ENCODE measurements around the gene MYH7.
"Not testable (repeated sequence)": the region's sequence is repeated elsewhere in the genome, so short reads cannot be mapped to it uniquely, and the experiment has no call there.

The MYH7 gene

DNA sequence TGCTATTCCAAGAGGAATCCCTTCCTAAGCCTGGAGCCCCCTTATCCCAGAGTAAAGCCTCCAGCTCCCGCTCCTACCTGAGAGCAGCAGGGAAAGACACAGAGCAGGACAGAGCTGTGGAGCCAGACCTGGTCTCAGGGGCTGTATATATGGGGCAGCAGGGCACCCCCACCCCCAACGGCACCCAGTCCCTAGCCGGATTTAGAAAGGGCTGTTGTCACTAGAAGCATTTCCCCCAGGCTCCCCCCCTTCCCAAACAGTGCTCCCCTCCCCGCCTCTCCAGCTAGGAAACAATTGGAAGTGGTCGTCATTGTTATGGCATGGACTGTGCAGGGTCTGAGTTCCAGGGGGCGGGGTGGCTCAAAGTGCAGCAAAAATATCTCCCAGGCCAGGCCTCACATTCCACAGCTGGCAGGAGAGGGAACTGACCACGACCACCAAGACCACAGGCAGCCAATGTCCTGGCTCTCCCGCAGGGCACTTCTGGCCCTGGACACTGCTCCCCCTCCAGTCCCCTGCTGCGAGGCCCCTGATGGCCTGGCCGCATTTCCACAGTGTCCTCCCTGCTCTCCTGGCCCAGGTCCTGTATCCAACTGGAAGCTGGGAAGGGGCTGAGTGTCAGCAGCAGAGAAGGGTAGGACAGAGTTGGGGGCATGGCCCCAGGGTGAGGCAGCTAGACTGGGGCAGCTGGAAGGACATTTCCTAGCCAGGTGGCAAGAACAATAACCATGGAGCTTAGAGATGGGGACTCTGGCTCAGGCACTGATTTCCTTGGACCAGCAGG is at the start of gene MYH7:
MYH7 (minus strand) TSS at position 118 of the 784 bp plus-strand sequence. CDS start 1,928 bp downstream, outside the sequence.
- DNase-seq (ENCODE audit: low spot score): no peak

DNA sequence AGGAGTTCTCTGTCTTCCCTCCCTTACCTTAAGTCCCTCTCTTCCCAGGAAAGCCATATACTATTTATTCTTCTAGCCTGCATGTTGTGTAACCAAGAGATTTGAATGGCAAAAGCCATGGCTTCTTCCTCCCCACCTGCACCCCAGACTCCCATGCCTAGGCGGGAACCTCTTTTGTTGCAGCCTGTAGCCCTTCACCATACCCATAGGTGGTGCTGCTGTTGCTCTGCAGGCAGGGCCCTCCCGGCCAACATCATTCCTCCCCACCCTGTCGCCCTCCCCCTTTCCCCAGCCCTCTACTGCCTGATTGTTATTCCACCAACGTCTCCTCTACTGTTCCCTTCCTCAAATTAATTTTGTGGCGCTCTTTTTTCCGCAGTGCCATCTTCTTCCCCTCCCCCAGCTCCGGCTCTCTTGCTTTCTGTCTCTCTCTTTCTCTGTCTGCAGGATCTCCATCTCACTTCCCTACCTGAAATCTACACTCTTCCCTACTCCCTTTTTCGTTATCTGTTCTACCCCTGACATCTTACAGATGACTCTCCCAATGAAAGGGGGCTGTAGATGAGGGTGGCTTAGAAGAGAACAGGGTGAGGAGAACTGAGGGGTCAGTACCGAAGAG is 47.9 kb upstream of the MYH7 start:
- DNase-seq (ENCODE audit: low spot score): peak; percentile 80

DNA sequence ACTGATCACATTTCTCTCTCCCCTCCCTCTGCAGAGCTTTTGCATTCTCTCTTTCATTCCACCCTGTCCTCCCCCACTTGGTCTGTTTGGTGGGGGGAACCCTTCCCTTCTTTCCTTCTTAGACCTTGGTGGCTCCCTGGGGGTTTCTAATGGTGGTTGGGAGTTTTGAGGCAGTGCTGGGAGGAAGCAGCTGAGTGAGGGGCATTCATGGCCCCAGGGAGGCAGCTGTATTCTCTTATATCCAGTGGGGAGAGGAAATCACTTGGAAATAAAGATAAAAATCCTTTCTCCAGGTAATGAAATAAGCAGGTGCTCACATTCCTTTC is 47.3 kb upstream of the MYH7 start:
- DNase-seq (ENCODE audit: low spot score): no peak

DNA sequence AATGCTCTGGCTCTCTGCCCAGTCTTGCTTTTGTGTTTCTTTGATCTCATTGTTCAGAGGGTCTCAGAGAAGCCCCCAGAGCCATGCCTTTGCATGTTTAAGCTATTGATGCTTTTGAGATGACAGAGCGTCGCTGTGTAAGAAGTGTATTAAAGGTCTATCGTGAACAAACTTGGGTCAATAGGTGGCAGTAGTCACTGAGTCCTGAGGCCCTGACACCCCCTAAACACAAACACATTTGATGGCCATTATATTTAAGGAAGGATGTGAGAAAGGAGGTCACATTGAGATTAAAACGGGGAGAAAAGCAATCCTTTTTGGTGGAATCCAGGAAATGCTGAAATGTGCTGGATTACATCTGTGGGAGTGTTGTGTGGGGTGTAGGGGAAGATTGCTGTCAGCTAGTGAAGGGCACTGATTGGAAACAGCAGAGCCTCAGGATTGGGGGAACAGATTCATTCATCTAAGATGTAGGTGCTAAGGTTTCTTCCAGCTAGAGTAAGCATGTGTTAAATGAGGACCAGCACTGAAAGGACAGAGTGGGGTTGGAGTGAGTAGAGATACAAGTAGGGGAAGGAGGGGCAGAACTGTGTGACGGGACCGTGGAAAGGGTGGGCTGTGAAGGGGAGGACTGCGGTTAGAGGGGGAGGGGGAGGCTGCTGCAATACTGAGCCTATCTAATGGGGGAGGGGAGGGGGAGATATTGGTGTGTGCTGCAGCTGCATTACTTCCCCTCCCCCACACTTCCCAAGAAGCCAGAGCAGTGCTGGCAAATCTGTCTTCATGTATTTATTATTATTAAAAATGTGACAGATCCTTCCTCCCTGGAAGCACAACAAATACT is 46.7 kb upstream of the MYH7 start:
- peak; percentile 49 for DNase-seq (ENCODE audit: low spot score)

DNA sequence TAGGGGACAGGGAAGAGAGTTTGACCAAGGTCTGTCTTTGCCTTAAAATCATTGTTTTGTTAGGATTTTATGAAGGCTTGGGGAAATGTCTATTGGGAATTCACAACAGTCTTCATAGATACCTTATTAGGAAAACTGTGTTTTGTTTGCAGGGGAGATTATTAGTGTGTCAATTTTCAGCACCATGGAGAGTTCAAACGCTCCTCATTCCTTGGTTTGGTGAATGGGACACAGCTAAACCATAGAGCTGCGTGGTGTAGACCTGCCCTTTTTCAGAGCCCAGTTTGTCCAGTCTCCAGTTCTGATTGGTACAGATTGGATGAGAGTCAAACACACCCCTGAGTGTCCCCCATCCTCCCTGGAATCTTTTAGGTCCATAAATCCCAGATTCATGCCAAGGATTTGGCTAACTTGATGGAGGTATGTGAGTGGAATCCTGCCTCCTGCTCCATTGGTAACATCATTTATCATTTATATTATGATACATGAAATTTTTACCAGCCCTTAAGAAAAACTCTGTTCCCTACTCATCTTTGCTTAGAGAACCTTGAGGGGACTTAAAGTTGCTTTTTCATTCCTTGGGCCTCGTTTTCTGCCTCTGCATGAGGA is 46.0 kb upstream of the MYH7 start:
- no peak for DNase-seq (ENCODE audit: low spot score)

DNA sequence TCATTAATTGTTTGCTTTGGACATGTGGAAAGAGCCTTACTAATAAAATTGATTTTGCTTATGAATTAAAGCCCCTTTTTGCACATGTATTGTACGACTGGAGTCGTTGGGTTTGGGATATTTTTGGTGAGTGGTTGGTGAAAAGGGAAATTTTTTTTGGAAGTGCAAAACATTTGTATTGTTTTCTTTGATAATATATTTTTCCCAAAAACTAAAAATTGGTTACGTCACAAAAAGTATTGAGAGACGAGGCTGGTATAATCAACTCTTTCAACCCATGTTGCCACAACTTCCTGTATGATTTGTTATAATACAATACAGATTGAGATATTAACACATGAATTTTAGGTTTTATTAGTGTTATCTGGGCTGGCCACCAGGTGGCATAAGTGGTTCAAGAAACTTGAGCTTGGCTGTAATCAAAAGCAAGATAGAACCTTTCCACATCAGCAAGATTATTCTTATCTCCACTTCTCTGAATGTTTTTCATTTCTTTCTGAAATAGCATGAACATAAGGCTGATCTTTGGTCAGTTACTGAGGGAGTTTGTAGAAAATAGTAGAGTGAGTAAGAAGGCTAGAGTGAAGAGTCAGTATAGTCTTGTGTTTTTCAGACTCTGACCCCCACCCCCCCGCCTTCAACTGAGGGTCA is 42.8 kb upstream of the MYH7 start:
- DNase-seq (ENCODE audit: low spot score): peak; percentile 67

DNA sequence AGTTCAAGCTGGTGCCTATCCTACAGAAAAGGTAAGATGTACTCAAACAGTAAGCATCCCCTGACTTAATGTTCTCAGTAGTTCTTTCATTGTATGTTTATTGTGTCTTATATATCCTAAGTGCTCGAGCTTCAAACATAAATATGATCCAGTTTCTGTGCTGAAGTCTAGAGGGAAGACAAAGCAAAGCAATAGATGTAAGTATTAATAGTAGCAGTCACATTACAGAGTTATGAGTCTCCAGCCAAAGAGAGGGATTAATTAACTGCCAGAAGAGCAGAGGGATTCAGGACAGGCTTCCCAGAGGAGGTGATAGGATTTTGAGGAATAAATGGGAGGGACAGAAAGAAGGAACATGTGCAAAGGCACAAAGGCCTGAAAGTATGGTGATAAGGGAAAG is 35.5 kb upstream of the MYH7 start:
- DNase-seq (ENCODE audit: low spot score): no peak

DNA sequence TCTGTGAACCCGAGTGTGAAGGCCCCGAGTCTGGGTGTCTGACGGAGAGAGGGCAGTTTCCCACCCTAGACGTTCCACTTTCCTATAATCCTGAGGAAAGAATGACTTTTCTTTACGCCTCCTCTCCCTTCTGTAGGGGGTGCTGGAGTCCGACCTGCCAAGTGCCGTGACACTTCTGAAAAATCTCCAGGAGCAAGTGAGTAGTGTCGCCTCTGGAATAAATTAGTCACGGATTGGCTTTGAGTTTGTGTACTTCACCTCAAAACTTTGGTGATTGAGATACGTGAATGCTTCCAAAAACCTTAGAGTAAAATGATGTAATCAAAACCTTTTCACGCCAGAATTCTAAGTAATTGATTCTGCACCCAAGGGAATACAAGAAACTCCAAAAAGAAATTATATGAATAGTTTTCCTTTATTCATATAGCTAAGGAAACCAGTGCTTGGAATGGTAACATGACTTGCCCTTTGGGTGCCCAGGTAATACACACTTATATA is 34.5 kb upstream of the MYH7 start:
- DNase-seq (ENCODE audit: low spot score): no peak

DNA sequence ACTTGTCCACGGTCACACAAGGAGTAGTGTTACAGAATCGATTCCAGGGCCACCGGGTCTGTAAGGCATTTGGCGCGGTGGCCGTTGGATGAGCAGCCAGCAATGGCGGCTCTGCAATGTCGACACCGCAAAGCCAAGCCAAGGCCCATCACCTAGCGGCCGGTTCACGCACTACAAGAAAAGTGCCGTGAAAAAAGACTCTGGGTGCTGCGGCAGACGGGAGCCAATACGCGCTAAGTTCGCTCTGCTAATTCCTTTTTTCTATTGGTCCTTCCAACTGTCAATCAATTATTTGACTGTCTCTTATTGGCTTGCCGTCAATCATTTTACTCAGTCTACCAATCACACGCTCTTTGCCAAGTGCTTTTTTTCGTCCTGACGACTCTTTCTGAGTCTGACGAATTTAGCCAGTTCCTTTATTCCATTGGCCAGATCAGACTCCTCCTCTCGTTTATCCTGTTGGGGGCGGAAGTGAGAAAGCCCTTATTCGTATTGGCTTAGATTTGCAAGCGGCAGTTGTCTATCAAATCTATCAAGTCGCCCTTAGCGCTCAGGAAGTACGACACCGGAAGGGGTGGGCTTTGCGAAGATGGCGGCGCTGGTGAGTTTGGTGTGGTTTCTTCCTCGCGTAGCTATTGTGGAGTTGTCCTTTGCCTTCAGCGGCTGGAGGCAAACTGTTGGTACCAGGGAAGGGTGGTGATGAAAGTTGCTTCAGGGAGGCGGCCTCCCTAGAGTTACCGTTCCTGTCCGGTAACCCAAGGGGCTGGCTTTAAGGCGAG is 33.9 kb upstream of the MYH7 start, which contains the start of gene NGDN:
NGDN (plus strand) TSS at position 577 of the 779 bp plus-strand sequence; CDS start at position 590, 13 bp downstream.
- peak; percentile 100 for DNase-seq (ENCODE audit: low spot score)

DNA sequence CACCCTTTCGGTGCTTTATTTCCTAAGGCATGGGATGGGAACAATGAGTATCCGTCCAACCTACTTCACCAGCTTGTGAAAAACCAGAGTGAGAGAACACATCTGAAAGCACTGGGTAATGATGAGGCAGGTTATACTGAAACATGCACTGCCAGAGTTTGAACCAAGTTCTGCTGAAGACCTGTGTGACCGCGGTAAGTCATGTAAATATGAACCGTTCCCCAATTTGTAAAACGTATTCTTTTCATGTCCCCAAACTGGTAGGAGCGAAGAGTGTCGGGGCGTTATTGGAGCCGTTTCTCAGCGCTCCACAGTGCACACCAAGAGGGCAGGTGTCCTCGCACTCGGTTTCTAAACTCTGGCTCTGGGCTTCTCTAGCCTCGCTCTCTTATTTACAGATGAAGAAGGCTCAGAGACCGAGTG is 33.3 kb upstream of the MYH7 start:
- no peak for DNase-seq (ENCODE audit: low spot score)

DNA sequence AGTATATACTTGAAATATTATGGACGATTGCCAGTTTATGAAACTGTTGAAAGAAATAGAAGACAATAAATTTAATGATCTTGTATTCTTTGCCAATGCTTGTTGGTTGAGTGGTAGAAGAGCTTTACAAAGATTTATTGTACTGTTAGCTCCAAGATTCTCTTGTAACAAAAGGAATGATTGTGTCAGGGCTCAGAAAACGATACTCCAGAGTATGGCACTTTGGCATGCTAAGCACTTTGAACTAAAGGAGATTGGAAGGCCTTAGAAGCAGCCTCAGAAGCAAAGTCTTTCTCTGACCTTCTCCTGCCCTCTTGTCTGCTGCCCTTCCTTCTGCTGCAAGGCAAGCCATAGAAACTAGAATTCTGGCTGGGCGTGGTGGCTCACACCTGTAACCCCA is 29.8 kb upstream of the MYH7 start:
- DNase-seq (ENCODE audit: low spot score): no peak

DNA sequence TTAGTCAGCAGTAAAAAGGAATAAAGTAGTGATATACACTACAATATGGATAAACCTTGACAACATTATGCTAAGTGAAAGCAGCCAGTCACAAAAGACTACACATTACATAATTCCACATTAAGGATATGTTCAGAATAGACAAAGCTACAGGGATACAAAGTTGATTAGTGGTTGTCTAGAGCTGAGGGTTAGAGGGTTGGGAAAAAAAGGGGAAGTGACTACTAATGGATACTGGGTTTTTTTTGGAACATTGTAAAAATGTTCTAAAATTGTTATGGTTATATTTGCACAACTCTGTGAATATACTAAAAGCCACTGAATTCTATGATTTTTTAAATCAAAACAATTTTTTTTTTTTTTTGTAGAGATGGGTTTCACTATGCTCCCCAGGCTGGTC is 29.2 kb upstream of the MYH7 start:
- DNase-seq (ENCODE audit: low spot score): no peak

DNA sequence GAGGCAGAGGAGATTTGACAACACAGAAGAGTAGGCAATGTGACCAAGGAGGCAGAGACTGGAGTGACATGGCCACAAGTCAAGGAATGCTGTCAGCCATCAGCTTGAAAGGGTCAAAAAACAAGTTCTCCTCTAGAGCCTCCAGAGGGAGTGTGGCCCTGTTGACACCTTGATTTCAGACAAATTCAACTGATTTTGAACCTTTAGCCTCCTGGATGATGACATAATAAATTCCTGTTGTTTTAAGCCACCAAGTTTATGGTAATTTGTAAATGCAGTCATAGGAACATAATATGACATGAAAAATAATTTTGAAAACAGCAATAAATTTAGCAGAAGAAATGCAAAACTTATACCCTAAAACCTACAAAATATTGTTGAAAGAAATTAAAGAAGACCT is 25.5 kb upstream of the MYH7 start:
- DNase-seq (ENCODE audit: low spot score): no peak

DNA sequence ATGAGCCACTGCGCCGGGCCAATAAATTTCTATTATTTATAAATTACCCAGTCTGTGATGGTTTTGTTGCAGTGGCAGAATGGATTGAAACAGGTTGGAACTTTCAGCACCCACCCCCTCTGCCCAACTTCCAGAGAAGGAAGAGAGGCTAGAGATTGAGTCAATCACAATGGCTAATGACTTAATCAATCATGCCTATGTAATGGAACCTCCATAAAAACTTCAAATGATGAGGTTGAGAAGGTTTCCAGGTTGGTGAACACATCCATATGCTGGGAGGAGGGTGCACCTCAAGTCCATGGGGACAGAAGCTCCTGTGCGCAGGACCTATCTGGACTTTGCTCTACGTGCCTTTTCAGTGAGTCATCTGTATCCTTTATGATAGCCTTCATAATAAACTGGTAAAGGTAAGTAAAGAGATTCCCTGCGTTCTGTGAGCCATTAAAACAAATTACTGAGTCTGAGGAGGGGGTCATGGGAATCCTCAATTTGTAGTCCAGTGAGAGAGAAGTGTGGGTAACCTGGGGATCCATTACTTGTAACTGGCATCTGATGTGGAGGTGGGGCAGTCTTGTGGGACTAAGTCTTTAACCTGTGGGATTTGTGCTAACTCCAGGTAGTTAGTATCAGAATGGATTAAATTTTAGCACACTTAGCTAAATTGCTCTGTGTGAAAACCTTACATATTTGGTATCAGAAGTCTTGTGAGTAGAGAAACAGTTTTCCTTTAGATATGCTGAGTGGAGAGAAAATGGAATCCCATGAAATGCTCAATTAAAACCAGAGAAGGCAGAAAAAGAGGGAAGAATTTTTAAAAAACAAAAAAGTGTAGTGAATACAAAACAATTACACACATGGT is 22.4 kb upstream of the MYH7 start:
- DNase-seq (ENCODE audit: low spot score): no peak

DNA sequence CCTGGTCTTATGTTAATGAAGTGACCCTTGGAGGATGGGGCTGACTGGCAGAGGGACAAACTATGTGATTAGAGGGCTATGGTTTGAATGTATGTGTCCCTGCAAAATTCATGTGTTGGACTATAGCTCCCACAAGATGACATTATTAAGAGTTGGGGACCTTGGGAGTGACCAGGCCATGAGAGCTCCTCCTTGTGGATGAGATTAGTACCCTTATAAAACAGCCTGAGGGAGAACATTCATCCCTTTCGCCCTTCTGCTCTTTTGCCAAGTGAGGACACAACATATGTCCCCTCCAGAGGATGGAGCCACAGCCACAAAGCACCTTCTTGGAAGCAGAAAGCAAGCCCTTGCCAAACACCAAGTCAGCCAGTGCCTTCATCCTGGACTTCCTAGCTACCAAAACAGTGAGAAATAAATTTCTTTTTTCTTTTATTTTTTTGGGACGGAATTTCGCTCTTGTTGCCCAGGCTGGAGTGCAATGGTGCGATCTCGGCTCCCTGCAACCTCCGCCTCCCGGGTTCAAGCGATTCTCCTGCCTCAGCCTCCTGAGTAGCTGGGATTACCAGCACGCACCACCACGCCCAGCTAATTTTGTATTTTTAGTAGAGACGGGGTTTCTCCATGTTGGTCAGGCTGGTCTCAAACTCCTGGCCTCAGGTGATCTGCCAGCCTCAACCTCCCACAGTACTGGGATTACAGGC is 21.6 kb upstream of the MYH7 start:
- not testable (repeated sequence) for DNase-seq (ENCODE audit: low spot score)

DNA sequence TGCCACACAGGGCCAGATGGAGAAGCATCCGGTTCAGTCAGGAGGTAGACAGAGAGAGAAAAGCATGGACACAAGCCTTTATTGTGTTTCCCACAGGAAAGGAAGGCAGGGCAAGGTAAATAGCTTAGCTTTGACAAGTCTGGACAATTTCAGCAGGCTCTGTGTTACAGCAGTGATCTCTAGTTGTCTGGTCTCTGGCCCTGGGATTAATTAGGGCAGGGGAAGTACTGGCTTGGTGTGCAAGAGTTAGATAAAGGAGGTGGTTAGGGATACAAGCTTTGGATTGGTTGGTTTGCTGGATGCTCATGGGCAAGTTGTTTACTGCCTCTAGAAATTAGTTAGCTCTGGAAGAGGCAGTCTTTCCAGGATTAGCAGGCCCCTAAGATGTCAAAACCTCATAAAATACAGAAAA is 19.0 kb upstream of the MYH7 start:
- DNase-seq (ENCODE audit: low spot score): no peak

DNA sequence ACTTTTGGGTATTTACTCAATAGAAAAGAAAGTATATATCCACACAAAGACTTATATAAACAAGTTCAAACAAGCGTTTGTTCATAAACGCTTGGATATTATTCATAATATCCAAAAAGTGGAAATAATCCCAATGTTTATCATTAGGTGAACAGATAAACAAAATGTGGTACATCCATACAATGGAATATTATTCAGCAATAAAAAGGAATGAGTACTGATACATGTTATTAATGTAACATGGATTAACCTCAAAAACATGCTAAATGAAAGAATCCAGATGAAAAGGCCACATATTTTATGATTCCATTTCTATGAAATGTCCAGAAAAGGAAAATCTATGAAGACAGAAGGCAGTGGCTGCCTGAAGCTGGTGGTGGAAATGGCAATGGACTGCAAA is 16.8 kb upstream of the MYH7 start:
- DNase-seq (ENCODE audit: low spot score): no peak

DNA sequence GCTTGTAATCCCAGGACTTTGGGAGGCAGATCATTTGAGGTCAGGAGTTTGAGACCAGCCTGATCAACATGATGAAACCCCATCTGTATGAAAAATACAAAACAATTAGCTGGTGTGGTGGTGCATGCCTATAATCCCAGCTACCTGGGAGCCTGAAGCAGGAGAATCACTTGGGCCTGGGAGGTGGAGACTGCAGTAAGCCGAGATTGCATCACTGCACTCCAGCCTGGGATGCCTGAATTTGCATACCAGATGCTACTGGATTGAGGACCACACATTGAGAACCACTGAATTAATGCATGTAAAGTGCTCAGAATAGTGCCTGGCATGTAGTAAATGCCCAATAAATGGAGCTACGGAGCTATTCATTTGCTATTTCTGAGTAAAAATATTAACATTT is 14.9 kb upstream of the MYH7 start:
- DNase-seq (ENCODE audit: low spot score): no peak

DNA sequence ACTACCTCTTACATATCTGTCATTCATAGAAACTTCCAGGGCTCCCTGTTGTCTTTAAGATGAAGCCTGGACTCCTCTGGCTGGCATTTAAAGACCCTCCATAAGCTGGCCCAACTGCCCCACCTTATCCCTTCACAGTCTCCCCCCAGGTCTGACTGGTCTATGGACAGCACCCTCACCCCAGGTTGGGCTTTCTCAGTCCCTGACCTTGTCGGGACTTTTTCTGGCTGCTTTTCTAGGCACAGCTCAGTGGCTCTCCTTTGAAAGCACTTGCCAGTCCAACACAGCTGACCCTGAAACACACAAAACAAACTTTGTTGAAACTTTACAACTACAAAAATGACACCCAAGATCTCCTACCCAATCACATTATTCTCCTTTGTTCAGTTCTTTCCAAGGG is 13.9 kb upstream of the MYH7 start:
- DNase-seq (ENCODE audit: low spot score): no peak

Data from pons (tissue), 1 donor.